ENCODE results near the gene MFSD12.
"Not testable (repeated sequence)": the region's sequence is repeated elsewhere in the genome, so short reads cannot be mapped to it uniquely, and the experiment has no call there.

MFSD12 gene

GRCh38 chr19:3584036-3584802 lies 26.8 kb upstream of the MFSD12 start:
- not testable (repeated sequence) for DNase-seq

GRCh38 chr19:3581792-3582191 lies 24.4 kb upstream of the MFSD12 start:
- not testable (repeated sequence) for DNase-seq

GRCh38 chr19:3580156-3580934 lies 23.0 kb upstream of the MFSD12 start:
- DNase-seq: peak; percentile 88

- no peak for DNase-seq
These were observed 21.0 kb upstream of the MFSD12 start for GRCh38 chr19:3578390-3578789.

- DNase-seq: no peak
These were observed 20.4 kb upstream of the MFSD12 start for GRCh38 chr19:3577723-3578344.

GRCh38 chr19:3576696-3577443 lies 19.5 kb upstream of the MFSD12 start:
- peak; percentile 62 for DNase-seq

GRCh38 chr19:3575949-3576673 lies 18.7 kb upstream of the MFSD12 start:
- no peak for DNase-seq

GRCh38 chr19:3575260-3575741 lies 17.9 kb upstream of the MFSD12 start:
- DNase-seq: peak; percentile 41

- peak; percentile 94 for DNase-seq
These were observed 16.7 kb upstream of the MFSD12 start for GRCh38 chr19:3573858-3574637.

GRCh38 chr19:3573162-3573857 lies 15.9 kb upstream of the MFSD12 start:
- no peak for DNase-seq

GRCh38 chr19:3572855-3573161 lies 15.4 kb upstream of the MFSD12 start, which contains the start of gene HMG20B:
TSS of gene HMG20B (plus strand) at chr19:3572944. CDS start at chr19:3573310, 366 bp downstream.
- DNase-seq: no peak

GRCh38 chr19:3572132-3572854 lies 14.9 kb upstream of the MFSD12 start:
- DNase-seq: peak; percentile 100

- DNase-seq: no peak
These were observed 13.2 kb upstream of the MFSD12 start for GRCh38 chr19:3570606-3571011.

GRCh38 chr19:3570042-3570441 lies 12.7 kb upstream of the MFSD12 start:
- not testable (repeated sequence) for DNase-seq

- no peak for DNase-seq
These were observed 7.8 kb upstream of the MFSD12 start for GRCh38 chr19:3565139-3565538.

GRCh38 chr19:3563709-3564524 lies 6.5 kb upstream of the MFSD12 start:
- no peak for DNase-seq

GRCh38 chr19:3556978-3557460 lies 367 bp downstream of the MFSD12 start:
- no peak for DNase-seq

GRCh38 chr19:3556423-3556977 lies 886 bp downstream of the MFSD12 start:
- no peak for DNase-seq
